NCI-H146 treated with DMSO at 0.1 percent for 48 hours (cell line): ENCODE results near the gene FUCA2.
"Not testable (repeated sequence)": the region's sequence is repeated elsewhere in the genome, so short reads cannot be mapped to it uniquely, and the experiment has no call there.

Experiments
- DNase-seq: peaks from one replicate; lab custom pipeline; 2025; ENCODE audit not compliant: unreplicated experiment; lab: John Stamatoyannopoulos, UW

FUCA2 gene

DNA sequence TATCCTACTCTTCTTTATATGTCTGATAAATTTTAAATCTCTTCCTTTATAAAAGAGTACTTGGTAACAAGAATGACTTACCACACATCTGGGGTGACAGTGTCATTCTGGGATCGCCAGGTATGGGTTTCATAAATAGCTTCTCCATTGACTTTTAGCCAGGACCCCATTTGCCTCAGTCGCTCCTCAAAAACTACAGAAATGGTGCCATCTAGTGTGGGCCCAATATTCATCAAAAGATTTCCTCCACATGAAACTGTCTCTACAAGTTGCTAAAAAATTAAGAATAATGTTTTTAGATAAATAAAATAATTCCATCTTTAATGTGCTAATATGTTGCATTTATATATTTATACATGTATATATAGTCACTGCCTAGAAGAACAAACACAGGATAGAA, 9.7 kb downstream of the FUCA2 start:
- no peak for DNase-seq

DNA sequence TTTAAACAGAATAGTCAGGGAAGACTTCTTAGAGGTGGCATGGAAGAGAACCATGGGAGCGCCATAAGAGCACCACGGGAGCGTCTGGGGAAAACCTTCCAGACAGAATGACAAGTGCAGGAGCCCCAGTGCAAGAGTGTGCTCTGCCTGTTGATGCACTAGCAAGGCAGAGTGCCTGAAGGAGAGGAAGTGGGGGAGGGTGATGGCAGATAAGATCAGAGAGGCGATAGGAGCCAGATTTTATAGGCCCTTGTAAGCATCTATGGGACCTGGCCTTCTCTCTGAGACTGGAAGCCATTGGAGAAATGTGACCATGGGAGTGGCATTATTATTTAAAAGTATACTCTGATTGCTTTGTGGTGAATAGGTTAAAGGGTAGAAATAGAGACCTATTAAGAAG, 13.1 kb downstream of the FUCA2 start:
- no peak for DNase-seq

DNA sequence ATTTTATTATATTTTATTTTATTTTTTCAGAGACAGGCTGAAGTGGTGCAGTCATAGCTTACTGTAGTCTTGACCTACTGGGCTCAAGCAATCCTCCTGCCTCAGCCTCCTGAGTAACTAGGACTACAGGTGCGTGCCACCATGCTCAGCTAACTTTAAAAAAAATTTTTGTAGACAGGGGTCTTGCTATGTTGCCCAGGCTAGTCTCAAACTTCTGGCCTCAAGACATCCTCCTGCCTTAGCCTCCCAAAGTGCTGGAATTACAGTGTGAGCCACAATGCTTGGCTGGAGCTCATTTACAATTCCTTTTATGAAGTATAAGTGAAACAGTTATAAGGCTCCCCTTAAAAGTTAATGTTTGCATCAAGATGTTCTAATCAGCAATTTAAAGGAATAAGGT, 14.5 kb downstream of the FUCA2 start:
- DNase-seq, result no peak

DNA sequence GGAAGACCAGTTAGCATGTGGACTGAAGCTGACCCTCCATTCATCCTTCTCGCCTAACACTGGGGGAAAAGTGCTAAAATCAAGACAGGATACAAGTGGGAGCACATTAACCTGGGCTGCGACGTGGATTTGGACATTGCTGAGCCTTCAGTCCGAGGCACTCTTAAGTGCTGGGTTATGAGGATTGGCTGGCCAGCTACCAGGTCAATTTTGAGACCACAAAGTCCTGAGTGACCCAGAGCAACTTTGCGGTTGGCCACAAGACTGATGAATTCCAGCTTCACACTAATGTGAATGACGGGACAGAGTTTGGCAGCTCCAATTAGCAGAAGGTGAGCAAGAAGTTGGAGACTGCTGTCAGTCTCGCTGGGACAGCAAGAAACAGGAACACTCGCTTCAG, 20.7 kb downstream of the FUCA2 start:
- no peak for DNase-seq

DNA sequence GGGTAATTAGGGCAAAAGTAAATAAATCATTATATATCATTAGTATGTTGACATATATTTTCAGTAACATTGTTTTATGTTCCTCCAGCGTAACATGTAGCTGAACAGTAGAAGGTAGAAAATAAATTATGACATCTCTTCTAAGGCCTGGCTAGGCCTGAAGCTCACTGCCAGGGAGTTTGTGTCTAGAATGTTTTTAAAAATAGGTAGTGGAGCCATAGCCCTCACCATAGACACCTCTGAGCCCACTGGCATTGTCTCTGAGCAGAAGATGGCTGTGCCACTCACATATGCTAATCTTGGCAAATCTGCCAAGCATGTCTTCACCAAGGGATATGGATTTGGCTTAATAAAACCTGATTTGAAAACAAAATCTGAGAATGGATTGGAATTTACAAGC, 21.3 kb downstream of the FUCA2 start:
- DNase-seq, result no peak

DNA sequence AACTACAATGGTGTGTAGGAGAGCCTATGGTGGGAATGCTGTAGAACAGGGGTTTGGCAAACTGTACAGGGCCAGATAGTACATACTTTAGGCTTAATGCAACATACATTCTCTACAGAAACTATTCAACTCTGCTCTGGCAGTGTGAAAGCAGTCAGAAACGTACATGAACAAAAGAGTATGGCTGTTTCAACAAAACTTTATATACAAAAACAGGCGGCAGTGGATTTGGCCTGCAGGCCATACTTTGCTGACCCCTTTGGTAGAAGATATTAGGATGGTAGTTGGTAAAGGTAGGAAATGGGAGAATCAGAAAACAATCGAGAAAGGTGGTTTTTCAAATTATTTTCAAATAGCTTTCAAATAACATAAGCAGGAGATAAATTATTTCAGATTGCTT, 24.8 kb downstream of the FUCA2 start:
- DNase-seq, result no peak

DNA sequence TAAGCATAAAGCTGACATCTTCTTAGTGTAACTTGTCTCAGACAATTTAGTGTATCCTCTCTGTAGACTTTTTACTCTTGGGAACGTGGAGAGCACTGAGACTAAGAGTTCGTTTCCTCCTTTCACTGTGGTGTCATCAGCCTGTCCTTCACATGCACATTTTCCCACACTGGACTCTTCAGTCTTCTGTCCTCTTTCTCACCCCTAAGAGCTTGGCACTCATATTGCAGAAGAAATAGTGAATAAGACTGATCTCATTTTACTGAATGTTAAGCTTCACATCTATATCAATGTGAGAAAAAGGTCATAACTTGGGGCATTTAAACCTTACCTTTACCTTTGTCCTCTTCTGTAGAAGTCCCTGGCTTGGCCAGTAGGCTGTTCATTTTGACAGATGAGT, 25.6 kb downstream of the FUCA2 start:
- no peak for DNase-seq

DNA sequence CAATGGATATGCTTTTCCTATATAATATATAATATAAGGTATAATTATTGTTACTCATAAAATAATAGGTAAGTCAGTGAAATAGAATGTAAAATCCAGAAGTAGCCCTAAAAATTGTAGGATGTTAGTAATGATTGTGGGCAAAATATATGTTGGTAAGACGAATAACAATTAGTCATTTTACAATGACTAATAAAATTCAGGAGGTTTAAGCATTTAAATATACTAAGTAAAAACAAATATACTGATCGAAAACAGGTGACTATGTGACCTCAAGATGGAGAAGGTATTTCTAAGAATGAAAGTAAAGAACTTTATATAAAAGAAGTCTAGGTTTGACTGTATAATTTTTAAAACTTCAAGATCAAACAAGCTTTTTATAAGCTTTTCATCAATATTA, 28.9 kb downstream of the FUCA2 start:
- DNase-seq, result no peak

DNA sequence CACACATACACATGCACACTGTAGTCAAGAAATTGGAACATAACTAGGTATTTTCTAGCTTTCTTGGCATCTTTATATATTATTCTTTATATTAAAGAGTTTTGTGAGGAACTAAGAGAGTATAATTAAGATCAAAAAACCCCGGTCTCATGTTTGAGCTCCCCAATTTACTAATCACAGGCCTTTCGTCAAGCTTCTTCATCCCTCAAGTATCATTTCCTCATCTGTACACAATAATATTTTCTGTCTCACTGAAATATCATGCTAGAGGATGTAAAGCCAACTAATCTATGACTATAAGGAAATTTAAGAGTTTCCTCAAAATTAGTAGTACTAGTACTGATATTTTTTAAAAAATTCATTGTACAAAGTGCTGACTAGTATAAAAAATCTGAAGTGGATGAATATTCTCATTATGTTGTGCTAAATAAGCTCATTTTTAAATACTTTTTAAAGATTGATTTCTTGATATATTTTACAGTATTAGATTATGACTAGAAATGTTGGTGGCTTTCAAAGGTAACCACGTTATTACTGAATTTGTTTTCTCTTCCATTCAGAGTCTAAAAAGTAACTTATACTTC, 32.9 kb downstream of the FUCA2 start:
- DNase-seq, result no peak

DNA sequence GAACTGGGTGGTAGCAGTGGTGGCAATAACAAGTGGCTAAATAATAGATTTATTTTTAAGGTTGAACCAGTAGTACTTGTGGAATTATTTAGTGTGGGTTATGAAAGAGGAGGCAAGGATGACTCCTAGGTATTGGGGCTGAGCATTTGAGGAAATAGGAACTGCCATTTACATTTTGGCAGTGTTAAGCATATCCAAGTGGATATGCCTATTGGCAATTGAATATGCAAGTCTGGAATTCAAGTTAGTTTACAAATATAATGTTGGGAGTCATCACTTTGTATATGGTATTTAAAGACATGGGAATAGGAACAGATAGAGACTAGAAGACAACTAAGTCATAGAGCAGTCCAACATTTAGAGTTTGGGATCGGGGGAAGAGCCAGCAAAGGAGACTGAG, 35.0 kb downstream of the FUCA2 start:
- no peak for DNase-seq

DNA sequence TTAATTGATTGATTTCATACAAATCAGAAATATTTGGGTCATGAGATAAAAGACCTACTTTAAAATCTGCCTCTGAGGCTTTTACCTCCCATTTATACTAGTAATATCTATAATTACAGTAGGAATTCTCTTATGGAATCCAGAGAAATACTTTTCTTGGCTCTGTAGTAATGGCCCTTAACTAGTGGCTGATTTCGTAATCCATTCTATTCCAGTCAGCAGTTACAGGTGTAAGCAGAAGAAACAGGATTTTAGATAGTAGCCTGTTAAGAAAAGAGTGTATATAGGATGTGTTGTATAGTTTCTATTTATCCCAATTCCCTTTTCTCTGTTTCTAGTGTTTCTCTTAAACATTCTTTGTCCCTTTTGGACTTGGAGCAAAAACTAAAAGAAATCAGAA, 39.7 kb downstream of the FUCA2 start:
- DNase-seq, result no peak

DNA sequence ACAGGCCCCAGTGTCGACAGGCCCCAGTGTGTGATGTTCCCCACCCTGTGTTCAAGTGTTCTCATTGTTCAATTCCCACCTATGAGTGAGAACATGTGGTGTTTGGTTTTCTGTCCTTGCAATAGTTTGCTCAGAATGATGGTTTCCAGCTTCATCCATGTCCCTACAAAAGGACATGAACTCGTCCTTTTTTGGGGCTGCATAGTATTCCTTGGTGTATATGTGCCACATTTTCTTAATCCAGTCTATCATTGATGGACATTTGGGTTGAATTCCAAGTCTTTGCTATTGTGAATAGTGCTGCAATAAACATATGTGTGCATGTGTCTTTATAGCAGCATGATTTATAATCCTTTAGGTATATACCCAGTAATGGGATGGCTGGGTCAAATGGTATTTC, 42.7 kb downstream of the FUCA2 start:
- DNase-seq, result not testable (repeated sequence)

DNA sequence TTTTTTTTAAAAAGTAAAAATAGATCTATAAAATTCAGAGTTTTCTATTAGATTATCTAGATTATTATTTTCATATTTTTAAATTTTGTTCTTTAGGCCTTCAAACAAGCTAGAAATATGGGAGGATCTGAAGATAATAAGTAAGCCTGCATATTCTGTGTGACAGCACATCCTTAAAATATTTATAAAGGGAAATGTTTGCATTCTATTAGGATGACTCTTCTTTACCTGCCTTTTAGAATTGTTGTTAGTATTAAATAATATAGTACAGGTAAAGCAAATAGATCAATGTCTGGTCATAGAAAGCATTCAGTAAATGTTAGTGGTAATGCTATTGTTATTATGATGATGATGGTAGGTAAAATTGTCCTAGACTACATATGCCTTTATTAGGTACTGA, 43.5 kb downstream of the FUCA2 start:
- no peak for DNase-seq

DNA sequence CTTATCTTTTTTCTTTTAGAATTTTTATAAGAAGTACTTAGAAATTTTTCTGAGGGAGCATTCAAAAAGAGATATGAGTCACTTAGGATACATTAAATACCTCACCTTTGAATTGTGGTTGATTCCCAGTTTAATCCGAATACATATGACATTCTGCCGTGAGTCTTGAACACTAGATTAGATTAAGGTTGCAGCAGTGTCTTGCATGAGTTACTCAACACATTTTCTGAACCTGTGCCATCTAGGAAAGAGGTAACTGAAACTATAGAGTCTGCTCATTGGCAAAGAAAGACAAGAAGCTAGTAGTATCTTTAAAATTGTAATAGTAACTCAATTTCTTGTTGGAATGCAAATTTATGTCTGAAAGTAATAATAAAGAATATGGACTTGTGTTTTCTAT, 46.0 kb downstream of the FUCA2 start:
- no peak for DNase-seq

DNA sequence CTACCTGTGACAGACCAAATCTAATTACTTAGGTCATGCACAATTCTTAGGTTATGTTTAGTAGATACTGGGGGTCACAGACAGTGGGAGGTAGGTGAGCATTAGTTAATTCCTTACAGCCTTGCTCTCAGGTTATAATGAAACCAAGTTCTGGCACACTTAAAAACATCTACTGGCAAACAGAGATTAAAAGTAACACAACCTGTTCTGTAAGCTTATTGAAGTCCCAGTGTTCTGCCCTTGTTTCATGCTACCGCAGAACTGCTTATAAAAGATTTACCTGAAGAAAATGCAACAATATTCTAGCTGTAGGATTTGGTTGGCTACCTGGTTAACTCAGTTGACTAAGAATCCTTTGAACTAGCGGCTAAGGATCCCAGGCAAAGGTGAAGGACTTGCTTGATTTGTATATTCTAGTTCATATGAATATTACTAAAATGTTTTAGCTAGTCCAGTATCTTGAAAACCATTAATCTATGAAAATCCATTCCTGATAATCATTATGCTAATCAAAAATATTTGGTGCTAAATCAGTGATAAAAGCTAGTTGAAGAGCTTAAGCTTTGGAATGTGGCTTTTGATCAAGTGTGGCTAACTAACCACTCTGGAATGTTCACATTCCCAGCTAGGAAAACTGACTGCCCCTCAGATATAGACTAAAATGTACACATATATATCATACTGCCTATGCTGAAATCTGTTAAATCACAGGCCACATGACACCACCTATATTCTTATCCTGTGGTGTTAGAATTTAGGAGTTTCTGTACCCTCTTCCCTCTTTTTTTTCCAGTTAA, 53.8 kb downstream of the FUCA2 start:
- no peak for DNase-seq

DNA sequence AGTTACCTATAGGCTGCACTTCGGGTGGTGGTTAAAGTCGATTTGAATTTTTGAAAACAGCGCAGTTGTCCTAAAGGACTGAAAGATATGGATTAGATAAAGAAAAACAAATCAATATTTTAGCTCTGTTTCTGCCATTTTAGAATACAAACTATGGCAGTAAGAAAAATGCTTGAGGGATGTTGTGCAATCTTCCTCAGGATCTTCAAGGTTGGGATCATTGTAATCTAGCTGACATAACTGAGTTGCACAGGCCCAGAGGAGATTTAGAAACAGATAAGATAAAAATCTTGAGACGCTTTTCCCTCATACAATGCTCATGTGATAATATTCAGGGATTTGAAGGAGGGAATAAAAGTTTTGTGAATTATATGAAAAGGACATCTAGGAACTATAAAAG, 60.0 kb downstream of the FUCA2 start:
- DNase-seq, result no peak

DNA sequence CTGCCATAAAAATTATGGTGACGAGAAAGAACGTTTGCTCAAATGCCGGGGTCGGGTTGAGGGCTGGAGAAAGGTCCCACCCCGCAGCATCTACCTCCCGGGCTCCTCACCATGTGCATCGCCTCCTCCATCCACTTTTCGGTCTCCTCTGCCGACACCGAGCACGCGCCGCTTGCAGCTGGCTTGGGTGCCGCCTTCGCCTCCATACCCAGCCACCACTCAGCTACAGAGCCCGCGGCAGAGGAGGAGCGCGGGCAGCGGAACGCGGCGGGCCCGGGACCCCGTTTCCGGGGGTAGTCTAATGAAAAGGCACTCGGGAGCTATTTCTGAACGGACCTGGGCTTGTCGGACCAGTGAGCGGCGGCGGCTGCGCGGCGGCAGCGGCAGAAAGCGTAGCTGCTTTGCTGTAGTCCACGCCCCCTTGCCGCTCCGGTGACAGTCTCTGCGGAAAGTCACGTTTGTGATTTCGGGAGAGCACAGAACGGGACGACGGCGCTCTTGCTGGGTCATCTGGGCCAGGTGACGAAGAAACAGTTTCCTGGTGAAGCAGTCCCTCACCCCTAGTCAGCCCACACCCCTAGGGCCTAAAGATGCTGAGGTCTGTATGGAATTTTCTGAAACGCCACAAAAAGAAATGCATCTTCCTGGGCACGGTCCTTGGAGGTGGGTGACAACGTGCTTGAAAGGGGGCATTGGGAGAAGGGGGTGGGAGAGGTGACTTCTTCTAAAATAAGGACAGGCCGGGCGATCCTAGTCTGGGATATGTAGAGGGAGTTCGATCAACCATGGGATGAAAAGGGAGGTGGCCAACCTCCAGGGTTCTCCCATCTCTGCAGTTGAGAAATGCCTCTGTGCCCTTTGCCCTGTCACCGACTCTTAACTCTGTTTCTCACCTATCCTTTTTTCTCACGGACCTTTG, 60.8 kb downstream of the FUCA2 start, which contains the start of the genes ADAT2 and PEX3:
Gene ADAT2 (minus strand): TSS at position 243 of the 919 bp plus-strand sequence. CDS start 37 bp downstream, at position 206.
Gene PEX3 (plus strand): TSS at position 353 of the 919 bp plus-strand sequence. CDS start 238 bp downstream, at position 591.
- DNase-seq, result peak; percentile 96

DNA sequence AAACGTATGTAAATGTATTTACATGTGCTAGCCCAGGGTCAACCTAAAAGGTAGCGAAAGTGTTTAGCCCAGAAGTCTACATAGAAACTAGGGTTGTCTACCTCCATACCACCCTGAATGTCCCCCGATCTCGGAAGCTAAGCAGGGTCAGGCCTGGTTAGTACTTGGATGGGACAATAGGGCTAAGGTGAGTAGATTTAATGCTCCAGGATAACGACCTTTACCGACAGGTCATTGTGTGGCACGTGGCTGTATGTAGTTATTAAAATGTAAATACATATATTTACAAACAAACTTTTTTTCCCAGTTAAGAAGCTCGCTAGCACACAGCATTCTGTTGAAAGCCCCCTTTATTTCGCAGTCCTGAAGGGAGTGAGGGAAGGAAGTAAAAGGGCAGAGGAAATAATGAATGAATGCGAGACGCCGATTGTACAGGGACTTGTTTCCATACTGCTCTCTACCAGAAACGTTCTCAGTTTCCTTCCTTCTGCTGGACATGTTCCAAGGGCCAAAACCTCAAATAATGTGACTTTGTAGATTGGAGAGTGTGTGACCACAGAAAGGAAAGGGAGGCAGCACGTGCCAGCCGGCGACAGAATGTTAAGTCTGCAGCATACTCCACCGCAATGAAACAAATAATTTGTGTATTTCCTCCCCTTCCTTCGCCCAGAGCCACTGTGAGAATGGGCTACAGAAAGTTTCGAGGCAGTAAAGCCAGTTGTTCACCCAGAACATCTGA, 61.6 kb downstream of the FUCA2 start:
- no peak for DNase-seq

DNA sequence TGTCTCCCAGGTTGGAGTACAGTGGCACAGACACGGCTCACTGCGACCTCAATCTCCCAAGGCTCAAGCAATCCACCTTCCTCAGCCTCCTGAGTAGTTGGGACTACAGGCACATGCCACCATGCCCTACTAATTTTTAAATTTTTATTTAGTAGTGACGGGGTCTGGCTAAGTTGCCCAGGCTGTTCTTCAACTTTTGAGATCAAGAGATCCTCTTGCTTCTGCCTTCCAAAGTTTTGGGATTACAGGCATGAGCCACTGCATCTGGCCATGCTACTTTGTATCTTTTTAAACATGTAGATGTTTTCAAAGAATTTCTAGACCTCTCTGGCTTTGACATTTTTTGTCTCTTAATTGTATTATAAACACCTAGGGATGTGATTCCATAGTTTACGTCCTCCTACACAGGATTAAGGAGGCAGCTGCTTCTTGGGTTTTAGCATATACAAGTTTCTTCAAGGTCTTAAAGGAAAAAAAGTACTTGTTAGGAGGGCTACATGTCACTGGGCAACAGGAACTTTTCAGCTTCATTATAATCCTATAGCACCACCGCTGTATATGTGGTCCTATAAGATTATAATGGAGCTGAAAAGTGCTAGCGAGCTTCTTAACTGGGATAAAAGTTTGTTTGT, 62.3 kb downstream of the FUCA2 start:
- no peak for DNase-seq

DNA sequence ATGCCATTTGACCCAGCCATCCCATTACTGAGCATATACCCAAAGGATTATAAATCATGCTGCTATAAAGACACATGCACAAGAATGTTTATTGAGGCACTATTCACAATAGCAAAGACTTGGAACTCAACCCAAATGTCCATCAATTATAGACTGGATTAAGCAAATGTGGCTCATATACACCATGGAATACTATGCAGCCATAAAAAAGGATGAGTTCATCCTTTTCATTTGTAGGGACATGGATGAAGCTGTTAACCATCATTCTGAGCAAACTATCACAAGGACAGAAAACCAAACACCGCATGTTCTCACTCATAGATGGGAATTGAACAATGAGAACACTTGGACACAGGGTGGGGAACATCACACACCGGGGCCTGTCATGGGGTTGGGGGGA, 63.7 kb downstream of the FUCA2 start:
- not testable (repeated sequence) for DNase-seq
